Measurements from ENCODE around the gene SHCBP1L.

Gene SHCBP1L

GRCh38 chr1:182952677-182953444 lies at the start of gene SHCBP1L:
Gene SHCBP1L, minus strand, starts transcription at chr1:182953166. Its CDS starts 33 bp downstream, at chr1:182953133.
- DNase-seq: no peak

GRCh38 chr1:183002267-183002666 lies 49.3 kb upstream of the SHCBP1L start:
- no peak for DNase-seq

GRCh38 chr1:183000167-183000962 lies 47.4 kb upstream of the SHCBP1L start:
- DNase-seq: no peak

GRCh38 chr1:182998482-182998881 lies 45.5 kb upstream of the SHCBP1L start:
- DNase-seq: no peak

- no peak for DNase-seq
Measured at GRCh38 chr1:182996816-182997215, 43.9 kb upstream of the SHCBP1L start.

- DNase-seq: no peak
Measured at GRCh38 chr1:182995894-182996293, 42.9 kb upstream of the SHCBP1L start.

GRCh38 chr1:182993746-182994145 lies 40.8 kb upstream of the SHCBP1L start:
- DNase-seq: no peak

GRCh38 chr1:182990413-182991144 lies 37.6 kb upstream of the SHCBP1L start:
- DNase-seq: no peak

- DNase-seq: no peak
Measured at GRCh38 chr1:182985876-182986275, 32.9 kb upstream of the SHCBP1L start.

GRCh38 chr1:182984621-182985020 lies 31.7 kb upstream of the SHCBP1L start:
- DNase-seq: no peak

GRCh38 chr1:182984138-182984537 lies 31.2 kb upstream of the SHCBP1L start:
- no peak for DNase-seq

- no peak for DNase-seq
Measured at GRCh38 chr1:182978151-182978853, 25.3 kb upstream of the SHCBP1L start.

- no peak for DNase-seq
Measured at GRCh38 chr1:182977480-182977879, 24.5 kb upstream of the SHCBP1L start.

GRCh38 chr1:182974506-182975191 lies 21.7 kb upstream of the SHCBP1L start:
- no peak for DNase-seq

- DNase-seq: no peak
Measured at GRCh38 chr1:182972829-182973228, 19.9 kb upstream of the SHCBP1L start.

- DNase-seq: no peak
Measured at GRCh38 chr1:182972231-182972630, 19.3 kb upstream of the SHCBP1L start.

- DNase-seq: no peak
Measured at GRCh38 chr1:182971219-182971618, 18.3 kb upstream of the SHCBP1L start.

GRCh38 chr1:182968836-182969734 lies 16.1 kb upstream of the SHCBP1L start:
- no peak for DNase-seq

GRCh38 chr1:182968151-182968741 lies 15.3 kb upstream of the SHCBP1L start:
- no peak for DNase-seq

- DNase-seq: no peak
Measured at GRCh38 chr1:182965861-182966260, 12.9 kb upstream of the SHCBP1L start.

- no peak for DNase-seq
Measured at GRCh38 chr1:182965096-182965495, 12.1 kb upstream of the SHCBP1L start.

All from NCI-H1092 treated with DMSO at 0.1 percent for 48 hours (cell line).